Measurements from ENCODE around the gene CSF1R. TPM values are rescaled to one million over a fixed set of nuclear protein-coding genes. Genes with fewer than 3 reads are reported as not detected.

The CSF1R gene
- total and polyA plus RNA-seq, 2 of the 8 experiments (the other 6 are each of a cell fraction or from before 2014, with no cell fraction given): 0.12 TPM; not detected in 1

DNA sequence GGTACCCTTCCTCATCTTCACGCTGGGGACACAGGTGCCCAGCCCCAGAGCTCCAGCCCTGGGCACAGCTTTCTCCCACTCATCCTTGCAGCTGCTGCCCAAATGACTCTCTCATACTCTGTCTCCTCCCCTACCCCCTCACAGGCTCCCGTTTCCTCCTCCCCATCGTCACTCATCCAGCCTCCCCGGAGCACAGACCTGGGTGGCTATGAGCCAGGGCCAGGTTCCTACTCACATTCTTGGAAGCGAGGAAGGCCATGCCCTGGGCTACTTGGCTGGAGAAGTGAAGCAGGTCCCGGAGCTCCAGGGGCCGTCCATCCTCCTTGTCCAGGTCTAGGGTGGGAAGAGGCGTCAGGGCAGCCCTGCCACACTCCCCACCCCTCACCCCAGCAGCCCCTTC lies 29.3 kb downstream of the CSF1R start (continued):
- no peak for TF ChIP-seq RXRA (IDR thresholded peaks at IDR 0.05; ENCODE audit: insufficient read depth, low read depth, low read length)
